Measurements from ENCODE around the gene SBNO2.

SBNO2 gene

DNA sequence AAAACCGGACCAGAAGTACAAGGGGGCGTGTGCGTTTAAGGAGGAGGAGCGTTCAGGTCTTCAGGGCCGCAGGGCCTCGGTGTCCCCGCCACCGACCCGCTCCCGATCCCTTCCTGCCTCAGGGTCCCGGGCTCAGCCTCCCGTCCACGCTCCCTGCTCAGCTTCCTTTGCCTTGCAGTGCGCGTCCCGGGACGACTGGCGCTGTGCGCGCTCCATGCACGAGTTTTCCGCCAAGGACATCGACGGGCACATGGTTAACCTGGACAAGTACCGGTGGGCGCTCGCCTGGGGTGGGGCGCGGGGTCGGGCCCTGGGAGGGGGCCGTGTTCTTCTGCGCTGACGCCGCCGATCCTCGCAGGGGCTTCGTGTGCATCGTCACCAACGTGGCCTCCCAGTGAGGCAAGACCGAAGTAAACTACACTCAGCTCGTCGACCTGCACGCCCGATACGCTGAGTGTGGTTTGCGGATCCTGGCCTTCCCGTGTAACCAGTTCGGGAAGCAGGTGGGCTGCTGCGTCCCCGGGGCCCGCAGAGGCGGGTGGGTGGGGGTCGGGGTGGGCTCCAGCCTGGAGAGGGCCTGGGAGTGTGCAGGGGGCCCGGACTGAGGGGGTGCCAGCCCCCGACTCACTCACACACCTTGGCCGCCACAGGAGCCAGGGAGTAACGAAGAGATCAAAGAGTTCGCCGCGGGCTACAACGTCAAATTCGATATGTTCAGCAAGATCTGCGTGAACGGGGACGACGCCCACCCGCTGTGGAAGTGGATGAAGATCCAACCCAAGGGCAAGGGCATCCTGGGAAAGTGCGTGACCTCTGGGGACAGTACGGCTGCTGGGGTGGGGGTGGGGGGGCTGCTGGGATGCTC is 68.8 kb downstream of the SBNO2 start:
- no peak for DNase-seq

DNA sequence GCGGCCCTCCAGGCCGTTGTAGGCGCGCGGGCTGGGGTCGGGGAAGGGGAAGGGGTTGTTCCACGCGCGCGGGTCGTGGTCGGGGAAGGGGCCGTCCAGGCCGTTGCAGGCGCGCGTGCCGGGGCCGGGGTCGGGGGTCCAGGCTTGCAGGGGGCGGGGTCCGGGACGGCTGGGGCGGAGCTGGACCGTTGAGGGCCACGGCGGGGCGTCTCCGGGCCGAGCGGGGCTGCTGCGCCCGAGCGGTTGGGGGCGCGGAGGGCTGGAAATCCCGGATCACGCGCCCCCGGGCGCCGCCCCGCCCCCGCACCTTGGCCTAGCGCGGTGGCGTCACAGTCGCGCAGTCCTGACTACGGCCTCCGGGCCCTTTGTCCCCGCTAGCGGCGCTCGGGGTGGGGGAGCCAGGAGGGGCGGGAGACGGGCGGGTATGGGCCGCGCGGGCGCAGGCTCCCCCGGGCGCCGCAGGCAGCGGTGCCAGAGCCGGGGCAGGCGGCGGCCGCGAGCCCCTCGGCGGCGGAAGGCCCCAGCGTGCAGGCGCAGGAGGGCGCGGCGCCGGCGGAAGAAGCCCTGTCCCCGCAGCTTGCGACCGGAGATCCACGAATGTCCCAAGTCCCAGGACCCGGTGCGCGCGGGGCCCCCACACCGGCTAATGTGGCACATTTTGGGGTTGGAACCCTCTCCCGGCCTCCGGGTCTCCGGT is 69.6 kb downstream of the SBNO2 start:
- DNase-seq = peak; percentile 74

DNA sequence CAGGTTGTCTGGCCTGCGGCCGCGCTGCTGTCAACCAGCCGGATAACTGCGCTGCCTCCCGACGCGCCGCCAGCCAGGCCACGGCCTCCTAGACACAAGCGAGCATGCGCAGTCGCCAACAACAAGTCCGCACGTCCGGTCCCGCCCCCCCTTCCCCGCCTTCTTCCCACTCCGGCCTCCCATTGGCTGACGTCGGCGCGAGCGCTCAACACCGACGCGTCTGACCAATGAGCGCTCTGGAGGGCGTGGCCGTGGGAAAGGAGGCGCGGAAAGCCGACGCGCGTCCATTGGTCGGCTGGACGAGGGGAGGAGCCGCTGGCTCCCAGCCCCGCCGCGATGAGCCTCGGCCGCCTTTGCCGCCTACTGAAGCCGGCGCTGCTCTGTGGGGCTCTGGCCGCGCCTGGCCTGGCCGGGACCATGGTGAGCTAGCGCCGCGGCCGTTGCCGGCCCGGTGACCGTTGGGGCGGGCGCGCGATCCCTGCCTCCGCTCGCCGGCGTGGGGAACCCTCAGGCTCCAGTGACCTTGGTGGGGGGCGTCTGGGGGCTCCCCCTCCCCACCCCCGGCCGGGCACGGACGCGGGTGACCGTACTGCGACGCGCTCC is 70.3 kb downstream of the SBNO2 start, which contains the start of gene GPX4:
GPX4 (plus strand) TSS at position 287 of the 603 bp plus-strand sequence; CDS start at position 337, 50 bp downstream.
- peak; percentile 98 for DNase-seq

DNA sequence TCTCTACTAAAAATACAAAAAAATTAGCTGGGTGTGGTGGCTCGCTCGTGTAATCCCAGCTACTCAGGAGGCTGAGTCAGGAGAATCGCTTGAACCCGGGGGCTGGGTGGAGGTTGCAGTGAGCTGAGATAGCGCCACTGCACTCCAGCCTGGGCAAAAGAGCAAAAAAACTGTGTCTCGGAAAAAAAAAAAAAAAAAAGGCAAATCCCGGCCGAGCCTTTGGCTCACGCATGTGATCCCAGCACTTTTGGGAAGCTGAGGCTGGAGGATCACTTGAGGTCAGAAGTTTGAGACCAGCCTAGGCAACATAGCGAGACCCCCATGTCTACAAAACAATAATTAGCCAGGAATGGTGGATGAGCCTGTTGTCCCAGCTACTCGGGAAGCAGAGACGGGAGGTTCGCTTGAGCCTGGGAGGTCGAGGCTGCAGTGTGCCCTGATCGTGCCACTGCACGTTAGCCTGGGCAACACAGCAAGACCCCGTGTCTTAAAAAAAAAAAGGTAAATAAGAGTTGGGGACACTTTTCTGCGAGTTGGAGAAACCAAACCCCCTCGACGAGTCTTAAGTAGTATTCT is 70.8 kb downstream of the SBNO2 start:
- no peak for DNase-seq

DNA sequence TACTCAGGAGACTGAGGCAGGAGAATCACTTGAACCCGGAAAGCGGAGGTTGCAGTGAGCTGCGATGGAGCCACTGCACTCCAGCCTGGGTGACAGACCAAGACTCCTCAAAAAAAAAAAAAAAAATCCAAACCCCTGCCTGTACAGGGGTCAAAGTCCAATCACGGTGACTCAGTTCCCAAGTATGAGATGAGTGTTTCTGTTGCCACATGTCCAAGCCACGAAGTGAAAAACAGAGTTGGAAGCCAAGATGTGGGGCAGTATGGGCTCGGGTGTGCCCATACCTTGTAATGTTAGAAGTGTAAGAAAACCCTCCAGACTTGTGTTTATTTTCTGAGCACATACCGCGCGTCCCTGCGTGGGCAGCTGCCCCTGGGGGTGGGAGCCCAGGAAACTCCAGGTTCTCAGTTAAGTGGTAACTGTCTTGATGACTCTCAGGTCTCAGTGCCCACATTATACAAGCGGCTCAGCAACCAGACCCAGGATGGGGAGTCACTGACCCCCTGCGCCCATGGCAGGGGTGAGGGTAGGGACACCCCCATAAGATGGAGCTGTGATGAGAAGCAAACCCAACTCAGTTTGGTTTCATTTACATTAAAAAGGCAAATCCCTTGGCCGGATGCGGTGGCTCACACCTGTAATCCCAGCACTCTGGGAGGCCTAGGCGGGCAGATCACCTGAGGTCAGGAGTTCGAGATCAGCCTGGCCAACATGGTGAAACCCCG is 71.5 kb downstream of the SBNO2 start:
- peak; percentile 76 for DNase-seq

DNA sequence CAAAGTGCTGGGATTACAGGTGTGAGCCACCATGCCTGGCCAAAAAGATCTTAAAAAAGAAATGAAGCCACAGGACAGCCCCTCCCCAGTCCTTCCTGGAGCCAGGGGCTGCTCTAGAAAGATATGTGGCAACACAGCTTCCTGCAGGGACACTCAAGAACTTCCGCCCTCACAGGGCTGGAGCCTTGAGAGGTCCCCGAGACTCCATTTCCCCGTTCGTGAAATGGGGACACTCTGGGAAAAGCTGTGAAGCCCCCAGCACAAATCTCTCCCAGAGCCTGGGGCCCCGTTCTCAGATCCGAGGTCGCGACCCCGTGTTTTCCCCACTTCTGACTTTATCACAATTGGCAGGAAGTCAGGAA is 72.8 kb downstream of the SBNO2 start:
- no peak for DNase-seq

DNA sequence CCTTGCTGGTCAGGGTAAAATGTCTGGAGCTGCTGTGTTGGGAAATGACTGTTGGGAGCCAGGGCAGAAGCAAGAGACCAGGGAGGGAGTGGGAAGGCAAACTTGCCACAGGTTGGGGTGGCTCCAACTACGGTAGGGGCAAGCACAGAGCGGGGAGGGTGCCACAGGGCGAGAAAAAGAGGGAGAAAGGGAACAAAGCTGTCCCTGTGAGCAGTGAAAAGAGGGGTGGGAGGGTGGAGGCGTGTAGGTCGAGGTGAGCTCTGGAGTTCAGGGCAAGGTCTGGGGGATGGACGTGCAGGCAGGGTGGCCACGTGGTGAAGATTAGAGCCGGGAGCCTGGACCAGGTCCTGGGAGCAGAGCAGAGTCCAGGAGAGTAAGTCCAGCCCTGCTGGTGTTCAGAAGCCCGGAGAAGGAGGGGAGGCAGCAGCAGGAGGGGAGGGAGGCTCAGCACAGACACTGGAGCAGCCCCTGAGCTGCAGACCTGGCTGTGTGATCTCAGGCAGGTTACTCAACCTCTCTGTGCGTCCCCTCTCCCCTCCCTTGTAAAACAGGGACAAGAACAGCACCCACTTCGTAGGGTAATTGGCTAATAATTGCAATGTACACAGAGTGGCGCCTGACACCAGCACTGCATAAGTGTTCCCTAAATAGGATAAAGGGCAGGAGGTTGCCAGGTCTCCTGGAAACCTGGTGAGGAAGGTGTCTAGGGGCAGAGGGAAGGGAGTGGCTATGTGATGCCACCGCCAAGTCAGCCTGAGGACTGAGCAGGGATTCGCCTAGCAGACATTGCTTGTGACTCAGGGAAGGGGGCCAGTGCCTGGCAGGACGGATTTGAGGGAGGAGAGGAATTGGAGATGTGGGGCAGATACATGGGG is 75.7 kb downstream of the SBNO2 start:
- DNase-seq = no peak

DNA sequence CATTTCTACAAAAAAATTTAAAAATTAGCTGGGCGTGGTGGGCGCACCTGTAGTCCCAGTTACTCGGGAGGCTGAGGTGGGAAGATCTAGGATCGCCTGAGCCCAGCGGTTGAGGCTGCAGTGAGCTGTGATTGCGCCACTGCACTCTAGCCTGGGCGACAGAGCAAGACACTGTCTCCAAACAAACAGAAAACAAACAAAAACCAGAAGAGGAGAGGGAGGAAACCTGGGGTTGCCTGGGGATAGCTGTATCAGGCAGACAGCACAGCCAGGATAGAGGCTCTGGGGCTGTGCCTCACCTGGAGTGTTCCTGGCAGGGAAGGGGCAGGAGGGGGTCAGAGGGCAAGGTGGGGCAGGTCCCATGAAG is 76.3 kb downstream of the SBNO2 start:
- DNase-seq = no peak

- DNase-seq = peak; percentile 98
Observed at GRCh38 chr19:1094978-1095701, 78.9 kb downstream of the SBNO2 start, which contains the start of gene POLR2E. Gene POLR2E (minus strand): TSS chr19:1095375. CDS start chr19:1095315, 60 bp downstream.

- DNase-seq = no peak
Observed at GRCh38 chr19:1094655-1094977, 79.5 kb downstream of the SBNO2 start.

- no peak for DNase-seq
Observed at GRCh38 chr19:1093811-1094553, 80.1 kb downstream of the SBNO2 start.

DNA sequence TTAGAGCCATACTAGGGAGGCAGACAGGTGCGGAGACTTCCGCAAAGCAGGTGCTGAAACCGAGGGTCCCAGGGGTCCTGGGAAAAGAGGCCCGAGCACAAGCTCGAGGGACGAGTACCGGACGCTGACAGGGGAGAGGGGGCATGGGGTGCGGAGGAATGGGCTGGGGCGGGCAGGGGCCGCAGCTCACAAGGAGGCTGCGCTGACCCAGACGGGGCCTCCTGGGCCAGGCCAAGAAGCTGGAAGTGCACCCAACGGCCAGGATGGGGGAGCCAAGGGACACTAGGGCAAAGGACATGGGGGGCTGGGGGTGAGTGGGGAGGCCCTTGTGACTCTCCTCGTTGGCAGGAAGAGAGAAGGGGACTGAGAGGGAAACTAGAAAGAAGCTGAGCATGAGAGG is 80.7 kb downstream of the SBNO2 start:
- DNase-seq = no peak

- DNase-seq = no peak
Observed at GRCh38 chr19:1091544-1092175, 82.4 kb downstream of the SBNO2 start.

GRCh38 chr19:1090731-1091543 is 83.1 kb downstream of the SBNO2 start:
- no peak for DNase-seq

DNA sequence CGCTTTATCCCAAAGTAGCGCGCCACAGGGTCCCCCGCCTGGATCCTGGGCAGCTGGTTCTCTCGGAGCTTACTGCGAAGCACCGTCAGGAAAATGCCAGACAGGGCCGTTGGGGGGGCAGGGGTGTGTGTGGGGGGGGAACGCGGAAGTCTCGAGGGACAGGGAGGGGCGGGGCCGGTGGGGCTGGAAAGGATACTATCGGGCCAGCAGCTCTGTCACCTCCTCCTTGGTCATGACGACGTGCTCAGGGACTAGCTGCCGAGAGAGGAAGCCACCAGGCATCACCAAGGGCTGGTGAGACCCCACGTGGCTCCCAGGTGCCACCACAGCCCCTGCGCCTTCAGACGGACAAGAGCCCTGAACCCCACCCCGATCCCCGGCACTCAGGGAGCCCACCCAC is 84.2 kb downstream of the SBNO2 start:
- DNase-seq = no peak

- no peak for DNase-seq
Observed at GRCh38 chr19:1089126-1089771, 84.8 kb downstream of the SBNO2 start.

GRCh38 chr19:1088416-1089010 is 85.6 kb downstream of the SBNO2 start:
- no peak for DNase-seq

DNA sequence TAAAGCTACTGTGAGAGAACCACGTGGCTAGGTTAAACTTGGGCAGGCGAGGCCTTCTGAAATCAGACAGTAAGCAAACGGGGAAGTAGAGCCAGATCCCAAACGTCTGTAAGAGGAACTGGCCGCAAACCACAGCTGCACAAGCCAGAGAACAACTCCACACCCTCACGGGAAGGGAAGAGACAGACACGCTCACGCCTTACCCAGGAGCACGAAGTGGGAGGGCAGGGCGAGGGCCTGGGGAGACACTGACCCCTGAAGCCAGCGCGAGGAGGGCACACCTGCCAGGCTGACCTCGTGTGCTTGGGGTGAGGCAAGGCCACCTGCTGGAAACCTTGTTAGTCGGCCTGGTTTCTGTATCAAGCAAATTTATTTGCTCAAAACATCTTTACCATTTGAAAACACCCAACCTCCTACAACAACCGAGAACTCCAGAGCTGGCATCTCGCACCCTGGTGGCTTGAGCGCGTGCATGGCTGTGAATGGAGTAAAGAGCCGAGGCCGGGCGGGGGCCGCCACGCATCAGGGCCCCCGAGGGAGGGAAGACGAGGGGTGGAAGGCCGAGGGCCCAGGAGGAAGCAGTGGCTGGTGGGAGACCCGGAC is 86.2 kb downstream of the SBNO2 start:
- DNase-seq = no peak

All from stimulated activated CD4-positive, alpha-beta T cell treated with anti-CD3 and anti-CD28 coated beads, Interleukin-4, amount 100 ng/mL, for 24 hours (primary cell).